WI38 (cell line): ENCODE data around the gene C11orf42.

ENCODE experiments used
- H3K4me3 ChIP-seq: 2 replicates; pipeline ENCODE4 v1.5.1; 2011; ENCODE audit warnings: low read depth, mild to moderate bottlenecking, control low read depth, low read length
- TF ChIP-seq, protein P1 (sequence below): IDR thresholded peaks from 2 replicates; pipeline ENCODE4 v1.5.1; 2012; ENCODE audit warnings: low read depth, mild to moderate bottlenecking, control low read depth, low read length

Gene C11orf42

DNA sequence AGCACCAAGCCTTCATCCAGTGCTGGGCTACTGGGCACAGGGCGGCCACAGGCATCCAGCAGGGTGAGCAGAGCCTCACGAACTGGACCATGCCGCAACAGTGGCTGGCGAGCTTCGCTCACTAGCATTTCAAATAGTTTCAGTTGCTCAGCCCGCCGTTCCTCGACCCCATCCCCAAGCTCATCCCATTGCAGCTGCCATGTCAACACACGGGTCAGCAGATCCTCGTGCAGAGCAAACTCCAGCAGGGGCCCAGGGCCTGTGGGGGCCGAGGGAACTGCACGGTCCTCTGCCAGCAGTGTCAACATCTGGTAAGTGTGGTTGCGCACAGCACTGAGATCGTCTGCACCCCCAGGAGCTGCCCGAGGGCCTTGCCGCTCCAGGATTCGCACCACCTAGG lies 18.5 kb downstream of the C11orf42 start:
- no peak overlapping the region for H3K4me3 ChIP-seq
- TF ChIP-seq, protein P1, sequence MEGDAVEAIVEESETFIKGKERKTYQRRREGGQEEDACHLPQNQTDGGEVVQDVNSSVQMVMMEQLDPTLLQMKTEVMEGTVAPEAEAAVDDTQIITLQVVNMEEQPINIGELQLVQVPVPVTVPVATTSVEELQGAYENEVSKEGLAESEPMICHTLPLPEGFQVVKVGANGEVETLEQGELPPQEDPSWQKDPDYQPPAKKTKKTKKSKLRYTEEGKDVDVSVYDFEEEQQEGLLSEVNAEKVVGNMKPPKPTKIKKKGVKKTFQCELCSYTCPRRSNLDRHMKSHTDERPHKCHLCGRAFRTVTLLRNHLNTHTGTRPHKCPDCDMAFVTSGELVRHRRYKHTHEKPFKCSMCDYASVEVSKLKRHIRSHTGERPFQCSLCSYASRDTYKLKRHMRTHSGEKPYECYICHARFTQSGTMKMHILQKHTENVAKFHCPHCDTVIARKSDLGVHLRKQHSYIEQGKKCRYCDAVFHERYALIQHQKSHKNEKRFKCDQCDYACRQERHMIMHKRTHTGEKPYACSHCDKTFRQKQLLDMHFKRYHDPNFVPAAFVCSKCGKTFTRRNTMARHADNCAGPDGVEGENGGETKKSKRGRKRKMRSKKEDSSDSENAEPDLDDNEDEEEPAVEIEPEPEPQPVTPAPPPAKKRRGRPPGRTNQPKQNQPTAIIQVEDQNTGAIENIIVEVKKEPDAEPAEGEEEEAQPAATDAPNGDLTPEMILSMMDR, result no peak

DNA sequence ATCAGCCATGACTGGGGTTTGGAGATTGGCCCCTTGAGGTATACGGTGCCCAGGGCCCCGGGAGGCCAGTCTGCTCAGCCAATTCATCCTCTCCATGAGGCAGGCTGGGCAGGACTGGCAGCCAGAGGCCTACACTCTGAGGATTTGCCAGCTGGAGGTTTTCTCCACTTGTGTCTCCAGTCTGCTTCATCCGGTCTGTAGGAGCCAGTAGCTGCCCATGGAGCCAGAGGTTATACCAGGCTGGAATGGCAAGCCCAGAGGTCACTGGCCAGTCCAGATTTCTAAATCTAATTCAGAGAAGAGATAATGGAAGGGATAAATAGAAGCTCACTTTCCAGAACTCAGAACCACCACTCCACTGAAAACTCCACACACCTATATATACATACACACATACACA lies 19.1 kb downstream of the C11orf42 start:
- TF ChIP-seq, protein P1, result no peak
- no peak overlapping the region for H3K4me3 ChIP-seq

DNA sequence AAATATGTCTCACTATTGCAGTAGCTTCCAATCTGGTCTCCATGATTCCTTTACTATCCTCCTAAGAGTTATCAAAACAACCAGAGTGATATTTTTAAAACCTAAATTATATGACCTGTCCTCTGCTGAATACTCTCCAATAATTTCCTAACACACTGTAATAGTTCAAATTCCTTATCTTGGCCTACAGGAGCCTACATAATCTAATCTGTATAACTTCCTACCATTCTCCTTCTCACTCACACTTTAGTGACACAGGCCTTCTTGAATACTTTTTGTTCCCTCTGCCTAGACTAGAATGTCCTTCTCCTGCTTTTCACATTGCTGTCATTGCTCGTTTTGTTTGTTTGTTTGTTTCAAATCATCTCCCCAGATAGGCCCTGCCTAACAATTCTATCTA lies 19.7 kb downstream of the C11orf42 start:
- H3K4me3 ChIP-seq, result no peak overlapping the region
- TF ChIP-seq, protein P1, result no peak

DNA sequence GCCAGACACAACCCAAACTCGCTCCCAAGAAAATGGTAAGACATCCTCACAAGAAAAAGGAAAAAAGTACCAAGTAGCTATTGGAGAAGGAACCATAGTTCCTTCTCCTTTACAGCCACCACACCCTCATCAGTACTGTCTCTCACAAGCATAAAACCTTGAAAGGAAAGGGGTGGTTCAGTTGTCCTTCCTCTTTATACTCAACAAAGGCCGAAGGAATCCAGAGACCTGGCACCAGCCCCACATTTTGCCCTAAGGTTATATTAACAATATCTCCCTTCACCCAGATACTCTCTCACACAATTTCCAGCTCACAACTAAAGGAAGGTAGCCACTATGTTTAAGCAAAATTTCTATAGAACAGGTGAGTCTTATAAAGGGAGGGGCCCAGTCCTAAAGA lies 20.5 kb downstream of the C11orf42 start:
- TF ChIP-seq, protein P1, result no peak
- no peak overlapping the region for H3K4me3 ChIP-seq

DNA sequence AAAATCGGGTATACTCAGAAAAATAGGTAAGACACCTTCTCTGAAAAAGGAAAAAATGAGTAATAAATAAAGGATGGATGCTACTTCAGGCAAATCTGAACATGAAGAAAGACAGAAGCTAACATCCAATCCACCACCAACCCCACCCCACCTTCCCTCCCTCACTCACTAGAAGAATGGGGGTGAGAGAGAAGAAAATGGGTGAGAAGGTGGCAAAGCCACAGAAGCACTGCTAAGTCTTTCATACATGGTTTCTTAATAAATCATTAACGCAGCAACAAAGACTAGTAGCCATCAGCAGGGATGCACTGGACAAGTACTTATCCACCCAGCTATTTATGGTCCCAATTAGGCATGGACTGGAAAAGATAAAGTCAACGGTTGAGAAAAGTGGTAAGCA lies 23.2 kb downstream of the C11orf42 start:
- TF ChIP-seq, protein P1, result no peak
- no peak overlapping the region for H3K4me3 ChIP-seq

DNA sequence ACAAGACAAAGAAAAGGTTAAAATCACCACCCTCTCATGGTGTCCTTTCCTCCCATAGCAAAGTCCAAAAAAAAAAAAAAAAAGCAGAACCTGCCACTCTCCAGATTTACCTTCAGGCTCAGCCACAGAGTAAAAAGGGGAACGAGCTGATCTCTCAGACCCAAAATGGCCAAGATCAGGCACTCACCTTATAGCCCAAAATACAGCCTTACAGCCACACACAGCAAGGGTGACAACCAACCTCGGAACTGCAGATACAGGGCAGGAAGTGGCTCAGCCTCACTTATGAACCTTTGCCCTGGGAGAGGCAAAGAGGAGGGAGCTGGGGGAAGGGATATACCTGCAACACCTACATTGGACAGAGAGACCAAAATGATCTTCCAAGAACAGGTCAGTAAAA lies 24.6 kb downstream of the C11orf42 start:
- TF ChIP-seq, protein P1, result no peak
- no peak overlapping the region for H3K4me3 ChIP-seq

DNA sequence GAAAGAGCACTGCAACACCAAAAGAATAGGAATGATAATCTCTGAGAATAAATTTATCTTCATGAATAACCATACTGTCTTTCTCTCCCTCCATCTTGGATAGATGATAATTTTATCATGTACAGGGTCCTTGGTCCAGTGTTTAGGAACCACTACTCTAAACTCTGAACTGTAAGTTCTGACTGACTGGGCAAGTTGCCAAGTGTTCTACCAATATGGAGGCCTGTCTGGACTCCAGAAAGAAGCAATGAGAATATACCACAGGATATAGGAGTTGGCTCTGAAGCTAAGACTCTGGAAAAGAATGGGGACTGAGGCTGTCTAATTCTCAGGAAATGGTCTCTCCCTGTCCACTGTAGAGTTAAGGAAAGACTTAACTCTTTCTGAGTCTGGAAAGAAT lies 27.5 kb downstream of the C11orf42 start:
- no peak overlapping the region for H3K4me3 ChIP-seq
- TF ChIP-seq, protein P1, result no peak
